Hematopoietic multipotent progenitor cell treated with erythropoietin and hydrocortisone succinate and interleukin-3 and kit ligand, for 17 days (in vitro differentiated cells): Measurements from ENCODE around the gene SNRPD2.
A peak's percentile ranks its signal among the peaks of the same experiment; 100 is the strongest.

ENCODE experiments used
- DNase-seq: peaks from one replicate; pipeline ENCODE4 v3.0.0-alpha.2; 2015; ENCODE audit warnings: low spot score

The SNRPD2 gene

GRCh38 chr19:45657520-45658167 lies 34.1 kb downstream of the SNRPD2 start:
- no peak for DNase-seq

- DNase-seq: no peak
Observed at GRCh38 chr19:45655073-45655472, 36.7 kb downstream of the SNRPD2 start.

DNA sequence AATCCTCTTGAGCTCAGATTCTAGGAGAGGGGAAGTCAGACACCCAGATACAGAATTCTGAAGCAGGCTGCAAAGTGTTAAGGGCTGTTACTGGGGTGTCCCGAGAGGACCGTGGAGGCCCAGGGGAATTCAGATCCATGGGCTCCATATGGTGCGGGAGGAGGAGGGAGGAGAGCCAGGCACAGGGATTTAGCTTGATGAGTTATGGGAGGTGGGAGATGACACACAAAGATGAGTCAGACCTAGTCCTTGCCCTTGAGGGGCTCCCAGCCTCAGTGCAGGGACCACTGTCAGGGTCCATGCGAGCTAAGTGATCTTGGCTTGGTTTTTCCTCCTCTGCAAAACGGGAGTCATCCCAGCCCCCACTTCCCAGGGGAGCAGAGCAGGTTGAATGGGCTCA lies 38.1 kb downstream of the SNRPD2 start:
- DNase-seq: no peak

GRCh38 chr19:45650722-45651121 lies 41.0 kb downstream of the SNRPD2 start:
- DNase-seq: no peak

GRCh38 chr19:45646345-45646698 lies 45.4 kb downstream of the SNRPD2 start:
- no peak for DNase-seq

GRCh38 chr19:45645631-45646344 lies 46.0 kb downstream of the SNRPD2 start:
- no peak for DNase-seq

DNA sequence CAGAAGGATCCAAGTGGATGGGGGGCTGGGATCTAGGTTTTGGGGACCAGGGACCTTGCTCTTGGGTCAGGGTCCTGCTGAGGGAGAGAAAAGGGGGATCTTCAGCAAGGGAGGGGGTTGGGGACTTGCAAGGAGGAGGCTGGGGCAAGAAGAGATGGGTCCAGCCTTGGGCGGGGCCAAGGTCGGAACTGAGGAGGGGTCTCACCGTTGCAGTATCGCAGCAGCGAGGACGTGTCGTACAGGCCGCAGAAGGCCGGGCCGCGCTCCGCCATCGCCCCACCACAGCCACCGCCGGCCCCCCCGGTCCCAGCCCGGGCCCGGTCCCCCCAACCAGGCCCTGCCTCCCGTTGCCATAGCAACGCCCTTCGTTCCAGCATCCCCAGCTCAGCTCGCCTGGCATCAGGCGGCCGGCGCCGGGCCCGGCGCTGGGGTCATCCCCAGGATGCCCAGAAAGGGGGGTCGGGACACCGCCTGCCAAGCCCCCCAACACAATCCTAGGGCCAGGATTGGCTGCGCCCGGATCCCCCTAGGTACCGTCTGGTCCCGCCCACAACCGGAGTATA lies 46.6 kb downstream of the SNRPD2 start:
- DNase-seq: no peak

DNA sequence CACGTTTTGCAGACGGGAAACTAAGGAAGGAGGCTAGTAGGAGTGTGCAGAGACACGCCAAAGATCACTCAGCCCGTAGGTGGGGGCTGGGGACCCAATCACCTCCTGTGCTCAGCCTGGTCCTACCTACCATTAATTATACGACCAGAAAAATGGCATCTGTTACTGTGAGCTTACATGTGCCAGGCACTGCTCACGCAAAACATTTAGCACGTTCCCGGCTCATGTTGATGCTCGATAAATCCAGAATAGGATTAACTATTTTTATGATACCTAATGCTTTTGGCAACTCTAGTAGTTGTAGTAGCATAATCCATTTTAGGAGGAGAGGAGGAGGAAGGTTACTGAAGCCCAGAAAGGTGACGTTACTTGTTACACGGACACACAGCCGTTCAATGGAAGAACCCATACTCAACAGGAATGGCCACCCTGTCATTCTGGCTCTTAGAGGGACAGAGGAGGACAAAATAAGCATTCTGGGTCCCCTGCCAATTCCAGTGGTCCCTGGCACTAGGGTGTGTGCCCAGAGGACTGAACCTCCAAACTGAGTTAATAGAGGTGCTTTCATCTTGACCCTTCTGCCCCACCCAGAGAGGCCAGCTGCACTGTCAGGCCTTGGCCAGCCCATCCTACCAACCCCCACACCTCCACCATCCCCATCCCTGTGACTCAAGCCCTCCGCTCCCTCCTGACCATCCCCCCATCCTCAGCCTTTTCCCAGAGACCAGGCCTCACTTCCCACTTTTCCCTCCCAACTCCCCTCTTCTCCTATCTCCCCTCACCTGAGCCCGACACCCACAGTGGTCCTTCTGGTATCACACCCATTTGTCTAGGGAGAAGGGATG lies 47.6 kb downstream of the SNRPD2 start:
- no peak for DNase-seq

GRCh38 chr19:45643024-45643926 lies 48.5 kb downstream of the SNRPD2 start:
- peak; percentile 80 for DNase-seq

DNA sequence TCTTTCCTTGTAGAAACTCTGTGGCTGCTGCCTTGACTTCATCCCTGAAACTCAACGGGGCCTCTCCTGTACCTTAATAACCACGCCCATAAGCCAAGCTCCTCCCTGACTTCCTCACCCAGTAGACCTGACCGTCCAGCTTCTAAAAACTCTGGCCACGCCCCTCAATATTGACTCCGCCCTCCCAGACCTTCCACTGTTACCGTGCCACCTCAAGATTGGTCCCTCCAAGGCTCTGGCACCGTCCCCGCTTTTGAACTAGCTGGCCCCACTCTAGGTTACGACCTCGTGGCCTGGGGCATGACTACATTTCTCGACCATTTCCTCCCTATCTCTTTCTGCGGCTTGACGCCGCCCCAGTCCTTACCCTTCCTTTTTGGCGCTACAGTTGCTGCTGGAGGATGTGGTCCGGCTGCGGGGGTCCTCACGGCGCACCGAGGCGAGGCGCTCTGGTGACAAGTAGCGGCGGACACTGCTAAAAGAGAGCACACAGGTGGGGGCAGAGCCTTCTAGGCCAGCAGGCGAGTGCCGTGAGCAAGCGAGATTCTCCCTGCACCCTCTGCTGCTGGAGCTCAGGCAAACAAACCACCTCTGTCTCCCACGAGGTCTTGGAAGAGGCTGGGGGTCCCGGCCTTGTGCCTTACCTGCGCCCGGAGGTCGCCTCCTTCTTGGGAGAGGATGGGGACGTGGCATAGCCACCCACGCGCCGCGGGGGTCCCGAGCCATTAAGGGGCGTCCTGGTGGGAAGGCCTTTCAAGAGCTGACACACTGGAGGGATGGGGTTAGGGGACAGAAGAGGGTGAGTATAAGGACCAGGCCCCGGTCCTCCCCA lies 50.3 kb downstream of the SNRPD2 start:
- DNase-seq: peak; percentile 88

DNA sequence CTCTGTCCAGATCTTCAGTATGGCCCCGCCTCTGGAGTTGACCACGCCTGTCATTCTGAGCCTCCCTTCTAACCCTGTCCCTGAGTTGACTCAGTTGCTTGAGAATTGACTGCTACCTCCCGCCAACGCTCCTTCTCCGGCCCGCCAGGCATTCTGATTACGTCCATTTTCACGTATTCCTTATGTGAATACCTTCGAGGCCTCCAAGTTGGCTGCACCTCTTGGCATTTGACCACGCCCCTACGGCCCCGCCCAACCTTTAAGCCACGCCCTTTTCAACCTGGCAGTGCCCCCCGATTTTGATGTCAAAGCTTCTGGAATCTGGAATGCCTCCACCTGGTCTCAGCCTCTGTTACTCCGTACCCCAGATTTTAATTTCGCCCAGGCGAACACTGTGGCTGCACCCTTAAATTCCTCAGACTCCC lies 50.9 kb downstream of the SNRPD2 start:
- no peak for DNase-seq

DNA sequence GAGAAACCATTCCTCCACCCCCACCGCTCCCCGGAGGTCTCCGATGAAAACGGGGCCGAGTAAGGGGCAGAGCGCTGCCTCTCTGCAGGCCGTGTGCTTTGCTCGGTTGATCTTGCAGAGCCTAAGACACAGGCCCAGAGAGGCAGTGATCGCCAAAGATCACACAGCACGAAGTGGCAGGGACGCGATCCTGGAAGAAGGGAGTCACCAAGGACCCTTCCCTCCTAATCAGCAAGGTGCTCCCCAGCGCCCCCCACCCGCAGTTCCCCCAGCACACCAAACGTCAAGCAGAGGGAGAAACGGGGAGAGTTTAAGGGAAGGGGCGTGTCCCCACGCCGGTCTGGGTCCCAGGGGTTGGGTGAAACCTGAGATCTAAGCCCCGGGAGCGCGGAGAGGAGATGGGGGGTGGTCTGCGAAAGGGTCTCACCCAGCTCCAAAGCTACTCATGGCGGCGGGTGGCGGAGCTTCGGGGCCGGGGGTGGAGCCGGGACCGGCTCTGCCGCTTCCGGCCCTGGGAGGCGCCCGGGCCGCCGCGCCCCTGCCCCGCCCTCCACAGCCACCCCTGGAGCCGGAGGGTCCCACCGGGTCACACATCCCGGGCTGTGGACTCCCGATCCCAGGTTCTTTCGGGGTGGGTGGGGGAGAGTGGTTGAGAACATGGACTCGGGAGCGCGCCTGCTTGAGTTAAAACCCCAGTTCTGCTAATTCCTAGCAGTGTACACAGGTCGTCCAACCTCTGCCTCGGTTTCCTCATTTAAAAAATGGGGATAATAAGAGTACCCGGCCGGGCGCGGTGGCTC lies 52.6 kb downstream of the SNRPD2 start, which contains the start of gene EML2:
Gene EML2, minus strand, starts transcription at position 468 of the 800 bp plus-strand sequence. Its CDS starts 21 bp downstream, at position 447.
- peak; percentile 20 for DNase-seq

DNA sequence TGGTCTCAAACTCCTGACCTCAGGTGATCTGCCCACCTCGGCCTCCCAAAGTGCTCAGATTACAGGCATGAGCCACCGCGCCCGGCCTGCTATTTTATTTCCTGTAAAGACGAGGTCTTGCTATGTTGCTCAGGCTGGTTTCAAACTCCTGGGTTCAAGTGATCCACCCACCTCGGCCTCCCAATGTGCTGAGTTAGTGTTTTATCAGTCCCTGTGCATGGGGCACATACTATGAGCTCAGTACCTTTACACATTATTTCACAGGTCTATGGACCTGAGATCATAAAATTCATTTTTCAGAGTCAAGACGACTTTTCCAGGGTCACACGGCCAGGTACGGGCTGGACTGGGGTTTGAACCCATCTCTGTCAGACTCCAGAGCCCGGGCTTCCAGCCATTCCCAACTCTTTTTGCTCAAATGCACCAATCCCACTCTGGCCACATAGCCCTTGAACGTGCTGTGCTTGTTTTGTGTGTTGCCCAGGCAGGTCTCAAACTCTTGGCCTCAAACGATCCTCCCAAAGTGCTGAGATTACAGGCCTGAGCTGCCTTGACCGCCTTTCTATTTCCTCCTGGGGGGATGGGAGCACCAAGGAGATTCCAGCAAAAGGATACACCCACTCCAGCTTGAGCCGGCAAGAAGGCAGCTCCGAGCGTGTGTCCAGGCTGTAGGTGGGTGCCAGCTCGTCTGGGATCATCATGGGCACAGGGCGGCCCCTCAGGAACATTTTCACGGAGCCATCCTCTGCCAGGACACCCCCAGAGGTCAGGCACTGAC lies 53.7 kb downstream of the SNRPD2 start:
- no peak for DNase-seq
